Measurements from ENCODE around the gene NPTX1. TPM values are rescaled to one million over a fixed set of nuclear protein-coding genes. Genes with fewer than 3 reads are reported as not detected.

NPTX1 gene
- total RNA-seq, 1 donor from 2014 or later, result not detected

DNA sequence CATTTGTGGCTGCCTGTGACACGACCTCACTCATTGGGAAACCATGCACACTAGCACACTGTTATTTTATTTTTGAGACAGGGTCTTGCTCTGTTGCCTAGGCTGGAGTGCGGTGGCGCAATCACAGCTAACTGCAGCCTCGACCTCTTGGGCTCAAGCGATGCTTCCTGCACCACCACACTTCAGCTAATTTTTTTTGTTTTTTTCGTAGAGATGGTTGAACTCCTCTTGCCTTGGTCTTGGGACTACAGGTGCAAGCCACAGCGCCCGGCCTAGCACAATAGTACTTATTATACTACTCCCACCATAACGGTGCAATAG, 2.8 kb upstream of the NPTX1 start:
- DNase-seq (ENCODE audit: low spot score), result no peak

DNA sequence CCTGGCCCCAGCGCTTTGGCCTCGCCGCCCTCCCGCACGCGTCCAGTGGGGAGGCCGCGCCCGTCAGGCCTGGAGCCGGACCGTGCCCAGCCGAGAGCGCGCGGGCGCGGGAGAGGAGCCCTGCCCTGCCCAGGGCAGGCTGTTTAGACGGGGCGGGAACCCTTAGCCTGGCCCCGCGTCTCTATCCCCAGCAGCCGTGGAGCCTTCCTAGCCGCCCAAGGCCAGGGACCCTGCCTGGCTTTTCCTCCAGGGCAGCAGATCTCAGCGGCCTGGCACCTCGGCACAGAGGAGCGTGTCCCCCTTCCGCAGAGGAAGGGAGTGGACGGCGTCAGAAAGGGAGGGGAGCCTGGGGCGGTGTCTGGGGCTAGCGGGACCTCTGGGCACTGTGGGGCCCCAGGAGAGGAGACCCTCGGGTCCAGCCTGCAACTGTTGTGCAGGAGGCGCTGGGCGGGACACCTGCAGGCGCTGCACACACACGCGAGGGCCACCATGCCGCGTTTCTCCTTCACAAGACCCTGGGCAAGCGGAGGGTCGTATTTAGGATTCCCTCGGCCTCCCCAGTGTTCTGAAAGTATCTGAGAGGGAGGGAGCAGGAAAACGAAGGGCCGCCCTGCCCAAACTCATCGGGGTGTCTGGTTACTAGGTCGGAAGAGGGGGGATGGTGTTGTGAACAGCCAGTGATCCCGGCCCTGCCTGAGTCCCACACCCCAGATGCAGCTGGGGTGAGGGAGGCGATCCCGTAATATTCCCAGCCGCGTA, 2.3 kb upstream of the NPTX1 start:
- DNase-seq (ENCODE audit: low spot score), result no peak

DNA sequence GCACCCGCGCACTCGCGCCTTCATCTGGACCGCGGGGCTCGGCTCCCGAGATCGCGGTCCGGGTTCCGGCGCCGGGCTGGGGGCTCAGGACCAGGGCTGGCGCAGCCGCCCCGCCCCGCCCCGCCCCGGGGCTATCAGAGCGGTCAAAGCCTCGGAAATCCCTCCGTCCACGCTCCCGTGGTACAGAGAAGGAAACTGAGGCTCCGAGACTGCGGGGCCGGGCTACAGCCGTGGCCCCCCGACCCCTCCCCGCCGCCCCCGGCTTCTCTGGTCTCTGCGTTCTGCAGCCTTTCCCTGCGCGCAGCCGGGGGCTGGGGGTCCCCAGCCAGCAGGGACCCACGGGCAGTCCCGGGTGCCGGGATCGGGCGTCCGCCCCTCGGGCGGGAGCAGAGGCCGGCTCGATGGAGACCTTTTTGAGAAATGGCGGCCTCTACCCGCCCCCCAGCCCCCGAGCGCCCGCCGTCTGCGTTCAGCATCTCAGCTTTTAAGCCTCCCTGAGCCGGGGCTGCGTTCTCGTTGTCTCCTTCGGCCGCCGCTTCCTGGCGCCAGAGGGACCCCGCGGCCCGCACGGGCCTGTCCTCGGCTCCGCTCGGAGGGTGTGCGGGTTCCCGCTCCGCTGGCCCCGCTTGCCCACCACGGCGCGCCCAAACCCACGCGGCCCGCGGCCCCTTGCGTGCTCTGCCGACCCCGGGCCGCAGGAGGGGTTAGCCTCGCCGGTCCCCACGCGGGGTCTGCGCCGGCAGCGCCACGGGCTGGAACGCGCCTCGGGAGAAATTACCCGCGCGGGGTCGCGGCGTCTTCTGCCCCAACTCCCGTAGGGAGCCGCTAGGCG, 1.5 kb upstream of the NPTX1 start:
- DNase-seq (ENCODE audit: low spot score), result no peak

DNA sequence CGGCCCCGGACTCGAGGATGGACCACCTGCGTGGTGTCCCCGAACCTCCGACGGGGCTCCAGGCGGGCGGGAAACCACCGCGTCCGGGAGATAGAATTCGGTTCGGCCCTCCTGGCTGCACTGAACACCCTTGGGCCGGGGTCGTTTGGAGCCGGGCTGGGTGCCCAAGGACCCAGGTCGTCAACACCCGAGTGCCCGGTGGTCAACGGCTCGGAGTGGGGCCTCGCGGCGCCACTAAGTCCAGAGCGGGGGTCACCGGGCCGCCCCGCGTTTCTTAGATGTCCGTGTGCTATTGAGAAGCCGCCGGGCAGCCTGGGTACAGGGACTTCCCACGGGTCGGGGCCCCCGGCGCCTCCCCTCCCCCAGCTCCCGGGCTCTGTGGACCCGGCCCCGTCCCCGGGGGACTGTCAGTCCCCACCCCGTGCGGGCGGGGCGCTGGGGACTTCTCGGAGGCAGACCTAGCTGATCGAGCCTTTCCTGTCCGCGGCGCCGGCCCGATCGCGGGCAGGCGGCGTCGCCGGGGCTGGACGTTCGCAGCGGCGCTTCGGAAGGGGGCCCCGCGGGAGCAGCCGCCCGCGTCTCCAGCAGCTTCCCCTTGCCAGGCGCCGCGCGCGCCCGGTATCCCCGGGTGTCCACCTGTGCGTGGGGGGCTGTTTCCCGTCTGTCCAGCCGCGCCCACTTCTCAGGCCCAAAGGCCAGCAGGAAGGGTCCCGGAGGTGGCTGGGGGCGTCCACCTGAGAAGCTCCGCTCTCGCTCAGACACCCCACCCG, 655 bp upstream of the NPTX1 start:
- no peak for DNase-seq (ENCODE audit: low spot score)

DNA sequence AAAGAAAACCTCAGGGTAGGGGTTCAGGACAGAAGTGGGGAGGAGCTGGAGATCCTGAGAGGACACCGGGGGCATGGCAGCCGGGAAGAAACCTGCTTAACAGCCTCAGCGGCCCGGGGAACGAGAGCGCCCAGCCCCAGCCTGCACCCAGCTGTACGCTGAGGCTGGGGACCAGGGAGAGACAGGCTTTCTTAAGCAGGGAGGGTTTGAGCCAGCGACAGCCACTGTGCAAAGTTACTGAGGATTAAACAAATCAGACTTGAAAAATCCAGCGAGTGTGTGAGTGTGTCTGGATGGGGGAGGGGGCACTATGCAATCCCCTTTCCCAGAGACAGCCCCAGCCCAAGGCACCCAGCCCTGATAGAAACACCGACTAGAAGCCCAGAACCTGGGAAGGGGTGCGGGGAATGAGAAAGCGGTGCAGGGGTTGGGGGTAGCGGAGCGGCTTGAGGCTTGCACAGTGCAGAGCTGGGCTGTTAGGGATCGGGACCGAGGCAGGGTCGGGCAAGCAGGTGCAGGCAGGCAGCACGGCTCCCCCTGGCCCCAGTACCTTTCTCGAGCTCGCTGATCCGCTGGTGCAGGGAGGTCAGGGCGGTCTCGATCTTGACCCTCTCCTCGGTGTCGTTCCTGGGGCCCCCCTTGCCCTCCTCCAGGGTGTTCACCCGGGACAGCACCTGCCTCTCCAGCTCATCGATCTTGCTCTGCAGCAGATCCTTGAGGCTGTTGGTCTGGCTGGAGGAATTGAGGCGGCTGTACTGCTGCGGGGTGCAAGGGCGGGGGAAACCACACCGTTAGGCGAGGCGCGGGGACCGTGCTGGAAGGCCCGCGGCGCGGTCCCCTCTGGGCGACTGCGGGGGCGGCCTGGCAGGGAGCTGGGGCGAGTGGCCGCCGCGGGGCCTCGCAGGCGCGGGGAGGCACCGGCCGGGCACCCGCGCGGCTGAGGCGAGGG, 1.2 kb downstream of the NPTX1 start:
- no peak for DNase-seq (ENCODE audit: low spot score)

DNA sequence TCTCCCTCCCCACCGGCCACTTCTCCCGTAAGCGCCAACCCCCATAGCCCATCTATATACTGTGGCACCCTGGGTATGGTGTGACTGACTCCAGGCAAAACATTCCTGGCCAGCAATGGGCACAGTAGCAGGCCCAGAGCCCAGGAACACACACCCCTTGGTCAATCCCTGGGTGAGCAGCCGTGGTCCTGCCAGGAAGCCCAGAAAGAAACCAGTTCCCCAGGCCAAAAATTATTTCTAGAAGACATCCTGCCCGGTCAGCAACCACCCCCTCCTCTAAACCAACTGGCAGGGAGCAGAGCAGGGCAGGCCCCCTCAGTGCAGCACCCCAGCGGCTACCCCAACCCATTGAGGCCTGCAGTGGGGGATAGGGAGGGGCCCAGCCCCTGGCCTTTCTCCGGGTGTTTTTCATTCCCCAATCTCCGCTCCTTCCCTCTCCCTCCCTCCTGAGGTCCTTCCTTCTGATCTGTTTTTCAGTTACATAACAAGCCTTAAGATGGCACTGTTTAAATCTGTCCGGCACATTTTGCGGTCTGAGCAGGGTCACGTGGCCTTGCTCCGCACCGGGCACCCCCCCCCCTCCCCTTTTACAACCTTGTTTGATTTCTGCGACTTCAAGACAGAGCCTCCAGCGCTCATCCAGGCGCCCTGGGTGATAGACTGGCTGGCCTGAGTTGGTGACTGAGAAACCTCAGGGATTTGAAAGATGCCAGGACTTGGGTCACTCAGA, 2.0 kb downstream of the NPTX1 start:
- no peak for DNase-seq (ENCODE audit: low spot score)

DNA sequence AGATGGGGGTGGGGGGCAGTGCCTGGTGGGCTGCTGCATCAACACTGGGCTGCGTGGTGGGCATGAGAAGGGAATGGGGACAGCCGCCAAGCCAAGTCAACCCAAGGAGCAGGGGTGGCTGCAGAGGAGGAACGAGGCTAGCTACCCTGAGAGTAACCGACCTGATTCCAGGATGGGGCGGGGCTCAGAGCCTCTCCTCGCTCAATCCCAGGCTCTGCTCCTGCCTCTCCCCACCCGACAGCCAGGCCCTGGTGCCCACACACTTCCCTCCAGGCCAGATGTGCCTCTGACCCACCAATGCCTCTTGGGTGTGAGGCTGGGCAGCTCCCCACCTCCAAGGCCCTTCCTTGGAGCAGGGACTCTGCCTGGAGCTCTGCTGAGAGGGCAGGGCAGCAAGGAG, 2.7 kb downstream of the NPTX1 start:
- no peak for DNase-seq (ENCODE audit: low spot score)

DNA sequence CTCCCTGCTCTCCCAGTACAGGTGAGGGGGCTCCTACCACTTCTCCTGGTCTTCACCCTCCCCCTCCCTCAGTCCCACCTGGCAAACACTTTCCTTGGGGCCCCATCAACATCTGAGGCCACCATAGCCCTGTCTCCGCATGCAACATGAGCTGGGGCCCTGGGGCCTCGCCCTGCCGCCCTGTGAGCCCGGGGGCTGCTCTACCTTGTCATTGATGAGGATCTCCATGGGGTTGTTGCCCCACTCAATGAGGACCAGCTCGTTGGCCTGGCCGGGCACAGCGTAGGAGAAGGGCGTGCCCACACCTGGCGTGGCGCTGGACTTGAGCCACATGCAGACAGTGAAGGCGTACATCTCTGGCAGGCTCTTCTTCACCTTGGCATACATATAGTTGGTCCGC, 3.4 kb downstream of the NPTX1 start:
- no peak for DNase-seq (ENCODE audit: low spot score)

DNA sequence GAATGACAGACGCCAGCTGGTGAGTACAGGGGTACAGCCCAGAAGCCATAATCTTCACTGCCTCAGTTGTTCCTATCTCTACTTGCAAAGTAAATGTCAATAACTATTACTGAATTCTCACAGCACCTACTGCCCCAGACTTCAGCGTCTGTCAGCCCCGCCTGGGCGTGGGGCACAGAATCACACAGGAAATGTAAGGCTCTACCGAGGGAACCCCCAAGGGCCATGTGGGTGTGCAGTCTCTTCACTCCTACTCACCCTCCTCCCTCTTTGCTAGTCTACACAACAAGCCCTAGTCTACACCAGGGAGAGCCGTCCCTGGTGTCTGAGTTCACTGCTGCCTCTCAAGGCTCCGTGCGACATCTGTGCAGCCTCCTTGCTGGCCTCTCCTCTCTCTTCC, 4.5 kb downstream of the NPTX1 start:
- DNase-seq (ENCODE audit: low spot score), result no peak

DNA sequence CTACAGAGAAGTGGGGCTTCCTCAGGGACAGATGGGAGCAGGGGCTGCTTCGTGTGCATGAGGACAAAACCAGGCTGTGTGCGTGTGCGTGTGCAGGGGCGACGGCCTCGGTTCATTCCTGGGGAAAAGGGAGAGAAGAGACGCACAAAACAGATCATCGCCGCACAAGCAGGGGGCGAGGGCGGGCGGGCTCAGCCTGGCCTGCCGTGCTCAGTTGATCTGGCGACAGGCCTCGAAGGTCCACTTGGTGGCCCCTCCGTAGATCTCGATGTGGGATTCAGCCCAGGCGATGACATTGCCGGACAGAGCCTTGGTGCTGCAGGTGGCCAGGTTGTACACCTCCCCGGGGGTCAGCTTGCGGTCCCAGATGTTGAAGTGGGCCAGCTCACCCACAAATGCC, 5.8 kb downstream of the NPTX1 start:
- no peak for DNase-seq (ENCODE audit: low spot score)

DNA sequence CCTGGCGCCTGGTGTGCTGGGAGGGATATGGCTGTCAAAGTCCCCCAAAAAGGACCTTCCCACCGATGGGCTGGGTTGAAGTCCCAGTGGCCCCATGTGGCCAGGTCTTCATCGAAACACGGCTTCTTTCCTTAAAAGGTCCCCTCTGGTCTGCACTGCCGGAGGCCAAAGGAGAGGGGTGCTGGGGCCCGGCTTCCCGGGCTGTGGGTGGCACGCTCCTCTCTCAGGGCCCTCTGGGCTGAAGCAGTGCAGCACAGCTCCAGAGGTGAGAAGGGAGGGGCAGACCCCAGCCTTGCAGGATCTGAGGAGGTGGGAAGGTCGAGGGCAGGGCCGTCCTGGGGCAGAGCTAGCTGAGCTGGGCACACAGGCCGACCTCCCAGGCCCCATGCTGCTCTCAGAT, 6.7 kb downstream of the NPTX1 start:
- DNase-seq (ENCODE audit: low spot score), result no peak

DNA sequence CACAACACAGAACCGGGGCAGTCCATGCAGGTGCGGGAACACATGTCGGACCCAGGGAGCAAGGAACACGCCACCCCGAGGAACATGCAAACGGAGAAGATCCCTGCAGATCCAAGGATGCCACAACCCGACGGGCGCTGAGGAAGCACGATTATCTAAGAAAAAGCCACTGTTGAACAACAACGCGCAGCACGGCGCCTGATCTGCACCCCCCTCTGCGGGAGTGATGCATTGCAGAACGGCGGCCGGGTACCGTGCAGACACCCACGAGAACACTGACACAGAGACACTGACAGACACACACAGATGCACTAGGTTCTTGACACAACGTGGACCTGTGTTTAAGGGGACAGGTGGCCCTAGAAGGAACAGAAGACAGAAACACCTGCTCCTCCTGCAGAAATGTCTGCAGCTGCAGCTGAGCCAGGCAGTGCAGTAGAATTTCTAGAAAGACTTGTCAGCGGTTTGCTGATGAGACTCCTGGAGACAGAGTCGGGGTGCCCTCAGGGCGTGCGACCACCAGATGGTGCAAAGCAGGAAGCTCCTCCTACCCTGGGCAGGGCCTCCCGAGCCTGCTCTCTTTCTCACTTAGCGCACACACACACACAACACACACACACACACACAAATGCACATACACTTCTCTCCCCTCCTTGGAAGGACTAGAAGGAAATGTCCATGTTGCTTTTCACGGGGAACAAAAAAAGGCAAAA, 7.5 kb downstream of the NPTX1 start:
- DNase-seq (ENCODE audit: low spot score), result no peak

DNA sequence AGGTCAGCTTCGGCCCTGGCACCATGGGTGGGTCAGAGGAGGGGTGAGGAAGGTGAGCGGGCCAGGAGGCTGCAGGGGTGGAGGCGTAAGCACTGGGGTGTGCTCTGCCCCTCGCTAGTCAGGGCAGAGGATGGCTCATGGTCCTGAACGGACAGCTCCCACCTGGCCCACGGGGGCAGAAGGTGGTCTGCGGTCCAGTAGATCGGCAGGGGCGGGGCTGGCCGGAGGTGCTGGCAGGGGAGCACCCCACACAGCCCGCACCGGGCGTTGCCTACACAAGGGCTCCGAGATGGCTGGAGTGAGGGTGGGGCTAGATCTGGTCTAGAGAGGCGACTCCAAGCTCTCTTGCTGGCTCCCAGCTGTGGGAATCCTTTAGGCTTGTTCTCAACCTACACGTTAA, 8.2 kb downstream of the NPTX1 start:
- DNase-seq (ENCODE audit: low spot score), result no peak

DNA sequence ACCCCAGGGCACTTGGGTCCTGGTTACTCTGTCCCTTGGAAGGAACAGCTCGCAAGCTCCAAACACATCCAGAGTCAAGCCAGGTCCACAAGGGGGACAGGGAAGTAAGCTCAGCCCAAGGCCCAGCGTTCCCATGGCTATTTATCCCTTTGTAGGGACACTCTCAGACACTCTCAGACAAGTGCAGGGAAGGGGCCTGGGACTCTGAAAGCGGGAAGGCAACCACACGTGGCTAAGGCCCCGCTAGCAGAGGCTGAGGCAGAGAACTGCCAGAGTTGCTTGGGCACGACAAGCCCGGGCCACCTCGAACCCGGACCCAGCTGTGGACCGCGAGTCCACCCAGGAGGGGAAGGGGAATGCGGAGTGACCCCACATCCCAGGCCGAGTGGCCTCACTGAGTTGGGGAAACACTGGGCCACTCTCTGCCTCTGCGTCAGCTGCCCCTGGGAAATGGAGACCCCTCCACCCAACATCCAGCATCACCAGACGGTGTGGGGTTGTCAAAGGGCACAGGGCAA, 10.2 kb downstream of the NPTX1 start:
- no peak for DNase-seq (ENCODE audit: low spot score)

DNA sequence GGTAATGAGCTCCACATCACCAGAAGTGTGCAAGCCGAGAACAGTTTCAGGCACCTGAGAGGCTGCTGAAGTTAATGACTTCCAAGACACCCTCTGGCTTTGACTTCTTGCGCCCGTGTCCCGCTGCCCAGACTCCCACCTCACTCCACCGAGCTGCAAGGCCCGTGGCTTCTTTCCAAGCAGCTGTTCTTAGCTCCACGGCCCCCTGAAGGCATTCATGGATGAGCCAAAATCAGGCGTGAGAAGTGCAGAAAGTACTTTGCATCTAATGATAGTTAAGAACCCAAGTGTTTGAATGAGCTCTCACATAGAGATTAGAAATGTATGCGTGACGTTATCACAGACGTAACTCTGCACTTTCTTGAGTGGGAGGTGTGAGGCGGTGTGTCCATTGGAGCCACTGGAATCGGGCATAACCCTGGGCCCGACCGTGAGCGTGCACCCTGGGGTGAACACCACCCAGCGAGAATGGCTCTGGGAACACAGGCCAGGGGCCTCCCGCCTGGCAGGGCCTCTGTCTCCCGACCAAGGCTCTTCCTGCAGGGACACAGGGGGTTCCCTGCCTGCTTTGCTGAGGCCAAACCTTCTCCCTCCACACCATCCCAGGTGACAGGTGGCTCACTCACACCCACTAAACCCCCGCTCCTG, 11.0 kb downstream of the NPTX1 start:
- DNase-seq (ENCODE audit: low spot score), result no peak

DNA sequence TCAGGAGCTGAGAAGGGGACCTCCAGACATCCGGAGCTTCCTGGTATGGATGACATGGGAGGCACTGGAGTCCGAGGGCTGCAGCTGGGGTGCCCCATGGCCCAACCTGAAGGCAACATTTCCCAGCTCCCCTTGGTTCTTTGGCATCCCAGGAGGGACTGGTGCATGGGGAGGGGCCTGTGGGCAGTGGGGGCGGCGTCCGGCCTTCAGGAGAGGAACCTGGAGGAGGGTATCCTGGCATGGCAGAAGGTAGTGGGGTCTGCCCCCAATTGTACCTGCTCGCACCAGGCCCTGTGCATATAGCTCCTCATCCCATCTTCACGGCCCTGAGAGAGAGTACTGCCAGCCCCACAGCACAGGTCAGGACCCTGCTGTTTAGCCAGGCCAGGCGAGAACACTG, 11.9 kb downstream of the NPTX1 start:
- no peak for DNase-seq (ENCODE audit: low spot score)

DNA sequence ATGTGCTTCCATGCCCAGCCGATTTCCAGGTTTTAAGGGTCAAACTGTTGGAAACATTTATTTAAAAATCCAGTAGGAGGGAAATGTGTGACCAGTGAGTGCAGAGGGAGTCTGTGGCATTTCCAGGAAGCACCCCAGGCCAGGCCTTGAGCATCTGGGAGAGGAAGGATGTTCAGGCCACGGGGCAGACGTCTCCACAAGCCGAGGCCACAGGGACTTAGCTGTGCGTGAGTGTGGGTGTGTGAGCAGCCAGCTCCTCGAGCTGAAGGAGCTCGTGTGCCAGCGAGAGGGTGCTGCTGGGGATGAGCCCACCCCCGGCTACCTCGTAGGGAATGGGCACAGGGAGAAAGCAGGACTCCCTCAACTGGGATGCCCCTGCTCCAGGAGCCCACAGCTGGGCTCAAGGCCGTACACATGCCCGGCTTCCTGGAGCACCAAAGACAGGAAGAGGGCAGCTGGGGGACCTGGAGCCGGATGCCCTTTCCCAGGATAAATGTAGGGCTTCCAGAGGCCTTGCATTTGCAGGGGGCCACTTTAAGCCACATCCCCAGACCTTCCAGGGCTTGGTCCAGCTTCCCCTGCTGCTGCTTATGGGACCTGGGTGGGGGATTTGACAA, 12.5 kb downstream of the NPTX1 start:
- DNase-seq (ENCODE audit: low spot score), result no peak

DNA sequence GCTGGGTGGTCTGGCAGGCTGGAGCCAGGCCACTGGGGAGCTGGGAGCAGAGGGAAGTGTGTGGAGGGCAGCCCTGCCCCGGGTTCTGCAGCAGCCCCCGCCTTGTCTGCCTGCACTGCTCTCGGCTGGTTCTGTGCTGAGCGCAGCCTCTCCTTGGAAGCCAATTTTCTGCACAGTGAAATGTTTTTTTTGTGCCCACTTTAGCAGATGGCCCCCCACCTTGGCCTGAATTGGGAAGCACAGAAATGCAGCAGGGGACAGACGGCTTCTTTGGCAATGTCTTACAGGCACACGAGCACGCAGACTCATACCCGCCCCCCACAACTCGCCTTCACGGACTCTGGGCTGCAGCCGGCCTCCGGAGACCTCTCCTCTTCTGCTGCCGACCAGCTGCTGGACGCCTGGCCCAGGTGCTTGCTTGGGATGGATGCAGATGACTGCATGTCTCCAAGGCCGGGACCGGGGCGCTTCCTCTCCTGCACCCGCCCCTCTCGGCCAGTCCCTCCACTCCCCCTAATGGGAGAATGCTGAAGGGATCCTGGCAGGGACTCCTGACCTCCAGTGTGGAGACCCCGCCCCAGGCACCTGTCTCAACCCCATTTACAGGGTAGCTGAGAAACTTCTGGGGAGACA, 14.8 kb downstream of the NPTX1 start:
- DNase-seq (ENCODE audit: low spot score), result no peak

All from mesenteric fat pad (tissue), 1 donor.